Gastrocnemius medialis (tissue), 4 donors: Measurements from ENCODE around the gene COLEC12.

Experiments
- CTCF ChIP-seq, 5 experiments: fragments of 450-650 bp in 3 of 5; fragments of 200-600 bp in 2 of 5; sonication (generic) in 2 of 5; IDR thresholded peaks in 4 of 5; conservative IDR thresholded peaks in 1 of 5; 1 replicate in 4 of 5; 2 replicates in 1 of 5; pipeline ENCODE4 v1.5.1; 2016 to 2019; ENCODE audit warnings: antibody characterized with exemption in 5 of 5, mild to moderate bottlenecking in 3 of 5, moderate library complexity in 3 of 5
- POLR2A ChIP-seq, 2 donors: fragments of 450-650 bp; IDR thresholded peaks; one replicate each; pipeline ENCODE4 v1.6.1; 2017; ENCODE audit warnings: antibody characterized with exemption in 2 of 2, mild to moderate bottlenecking in 2 of 2, moderate library complexity in 2 of 2

- TF ChIP-seq CTCF (IDR thresholded peaks at IDR 0.05 in 4 of 5, conservative IDR thresholded peaks at IDR 0.05 in 1 of 5) (no peak), POLR2A (IDR thresholded peaks at IDR 0.05) (no peak)
Observed at GRCh38 chr18:335733-336132, 164.8 kb downstream of the COLEC12 start.
